SK-N-MC (cell line): ENCODE measurements around the gene H2AZ2.

Source experiments
- EZH2 ChIP-seq: fragments of 200-600 bp; sonication (generic); IDR thresholded peaks from one replicate; pipeline ENCODE4 v1.6.1; 2017; ENCODE audit warnings: antibody characterized with exemption
- POLR2AphosphoS5 ChIP-seq: IDR thresholded peaks from 2 replicates; pipeline ENCODE4 v1.6.1; 2012; ENCODE audit warnings: mild to moderate bottlenecking, low read depth, low read length, borderline replicate concordance

- TF ChIP-seq EZH2: no peak
- TF ChIP-seq POLR2AphosphoS5: no peak
Measured at GRCh38 chr7:44853391-44853790, 5.5 kb upstream of the H2AZ2 start.
